ENCODE data around the gene HPCA. TPM values are rescaled to one million over a fixed set of nuclear protein-coding genes. Genes with fewer than 3 reads are reported as not detected.

Gene HPCA
- 0.57 TPM for polyA plus RNA-seq (2012; ENCODE audit: insufficient read depth, insufficient read length, low read depth)

DNA sequence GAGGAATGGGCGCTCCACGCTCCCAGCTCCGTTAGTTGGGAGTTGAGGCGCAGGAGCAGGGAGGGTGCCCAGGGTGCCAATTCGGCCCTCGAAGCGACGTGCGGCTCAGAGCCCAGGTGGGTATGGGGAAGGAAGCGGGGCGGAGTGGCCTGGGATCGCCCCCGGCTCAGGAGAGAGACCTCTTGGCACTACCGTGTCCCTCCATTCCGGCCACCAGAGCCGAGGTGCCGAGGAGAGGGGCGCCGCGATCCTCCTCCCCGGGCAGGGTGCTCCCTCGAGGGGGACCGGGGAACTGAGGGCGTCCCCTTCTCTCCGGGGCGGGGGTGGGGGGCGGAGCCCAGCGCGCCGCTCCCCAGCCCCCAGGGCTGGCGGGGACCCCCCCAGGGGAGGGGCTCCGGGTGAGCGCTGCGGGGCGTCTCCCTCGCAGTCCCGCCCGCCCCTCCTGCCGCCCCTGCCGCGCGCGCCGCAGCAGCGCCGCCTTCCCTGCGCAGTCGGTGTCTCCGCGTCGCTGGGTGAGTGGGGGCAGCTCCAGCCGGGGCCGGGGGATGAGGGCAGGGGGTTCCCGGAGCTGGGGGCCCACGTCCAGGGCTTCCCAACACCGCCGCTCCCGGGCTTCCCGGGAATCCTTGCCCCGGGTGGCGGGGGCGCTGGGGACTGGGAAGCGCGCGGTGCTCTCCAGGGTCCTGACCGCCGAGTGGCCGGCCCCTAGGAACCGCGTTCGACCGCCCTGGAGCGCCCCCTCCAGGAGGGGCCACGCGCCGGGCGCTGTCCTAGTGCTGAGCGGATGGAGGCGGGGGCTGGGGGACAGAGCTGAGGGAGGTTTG lies at the start of gene HPCA:
Gene HPCA (plus strand): TSS at position 488 of the 824 bp plus-strand sequence. CDS start 2,408 bp downstream, outside the sequence.
- Histone ChIP-seq H3K27me3 (peaks cover 9% of the 10 kb centered on the region), H3K4me1 (no peaks in the 10 kb centered on the region), H3K4me3 (ENCODE audit: low read depth, low read length) (no peak within 1 kb of the TSS), H3K36me3 (no peaks in the 10 kb centered on the region), H3K9me3 (no peaks in the 10 kb centered on the region)
- TF ChIP-seq CTCF (IDR thresholded peaks at IDR 0.05; ENCODE audit: low read depth, low read length), result peak; percentile 28; the same call in 1 of the 2 replicates
- no peak for DNase-seq

DNA sequence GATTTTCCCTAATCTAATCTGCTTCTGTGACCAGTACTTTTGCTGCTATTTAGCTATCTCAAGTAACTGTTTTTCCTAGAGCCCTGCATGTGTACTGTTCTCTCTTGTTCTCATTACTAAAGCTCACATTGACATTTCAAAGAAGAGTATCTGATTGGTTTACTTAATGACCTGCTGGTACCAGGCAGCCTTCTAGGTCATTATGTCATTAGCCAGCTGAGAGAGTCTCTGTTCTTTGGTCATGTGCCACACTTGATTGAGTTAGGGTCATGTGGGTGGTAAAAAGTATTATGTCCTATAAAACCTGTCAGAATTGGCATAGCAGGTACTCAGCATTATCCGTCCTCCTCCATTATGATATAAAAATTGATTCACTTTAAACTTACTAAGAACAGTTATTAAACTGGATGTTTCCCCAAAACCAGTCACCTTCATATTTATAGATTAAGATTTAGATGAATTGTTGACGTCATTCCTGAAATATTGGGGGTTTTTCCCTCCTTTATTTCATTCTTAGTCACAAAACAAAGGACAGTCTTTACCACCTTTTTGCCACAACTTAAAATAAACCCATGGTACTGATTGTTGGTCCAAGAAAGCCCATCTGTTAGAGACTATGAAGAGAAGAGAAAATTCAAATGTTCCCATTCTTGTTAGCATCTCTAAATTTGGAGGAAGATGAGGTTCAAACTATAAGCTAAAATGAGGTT lies 37.8 kb upstream of the HPCA start:
- Histone ChIP-seq H3K27me3 (no peaks in the 10 kb centered on the region), H3K4me3 (ENCODE audit: low read depth, low read length) (no peak overlapping the region), H3K4me1 (peaks cover 4% of the 10 kb centered on the region; the same call in 1 of the 2 replicates), H3K36me3 (no peaks in the 10 kb centered on the region), H3K9me3 (no peaks in the 10 kb centered on the region)
- DNase-seq, result peak; percentile 40
- no peak for TF ChIP-seq CTCF (IDR thresholded peaks at IDR 0.05; ENCODE audit: low read depth, low read length)

DNA sequence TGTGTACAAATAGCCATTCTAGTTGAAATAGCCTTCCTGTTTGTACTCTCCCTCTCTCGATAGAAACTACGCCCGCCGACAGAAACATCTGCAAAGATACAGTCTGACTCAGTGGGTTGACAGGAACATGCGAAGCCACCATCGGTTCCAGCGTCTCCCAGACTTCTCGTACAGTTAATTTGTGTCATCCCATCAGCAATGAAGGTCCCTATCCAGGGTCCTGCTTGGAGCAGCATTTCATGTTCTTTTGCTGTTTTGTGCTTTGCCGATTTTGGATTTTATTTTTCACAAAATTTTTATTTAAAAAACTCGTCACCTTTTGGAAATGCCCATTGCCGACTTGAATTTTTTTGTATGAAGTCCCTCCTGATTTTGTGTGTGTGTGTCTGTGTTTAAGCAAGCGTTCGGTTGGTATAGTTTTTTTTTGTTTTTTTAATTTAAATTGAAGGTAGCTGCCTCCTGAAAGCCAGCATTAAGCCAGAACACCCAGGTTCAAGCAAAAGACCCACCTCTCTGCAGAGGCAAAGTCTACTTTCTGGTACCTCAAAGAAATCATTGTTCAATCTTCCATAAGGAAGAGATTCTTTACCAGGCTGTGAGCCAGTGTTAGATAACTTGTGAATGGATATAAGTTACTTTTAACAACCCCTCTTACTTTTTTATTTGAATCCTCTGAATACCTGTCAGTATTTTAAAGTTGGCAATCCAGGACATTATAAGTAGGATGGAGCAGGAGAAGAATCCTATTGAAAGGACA lies 30.3 kb upstream of the HPCA start:
- Histone ChIP-seq H3K4me3 (ENCODE audit: low read depth, low read length) (no peak overlapping the region), H3K27me3 (no peaks in the 10 kb centered on the region), H3K36me3 (no peaks in the 10 kb centered on the region), H3K9me3 (no peaks in the 10 kb centered on the region), H3K4me1 (no peaks in the 10 kb centered on the region)
- TF ChIP-seq CTCF (IDR thresholded peaks at IDR 0.05; ENCODE audit: low read depth, low read length), result no peak
- no peak for DNase-seq

DNA sequence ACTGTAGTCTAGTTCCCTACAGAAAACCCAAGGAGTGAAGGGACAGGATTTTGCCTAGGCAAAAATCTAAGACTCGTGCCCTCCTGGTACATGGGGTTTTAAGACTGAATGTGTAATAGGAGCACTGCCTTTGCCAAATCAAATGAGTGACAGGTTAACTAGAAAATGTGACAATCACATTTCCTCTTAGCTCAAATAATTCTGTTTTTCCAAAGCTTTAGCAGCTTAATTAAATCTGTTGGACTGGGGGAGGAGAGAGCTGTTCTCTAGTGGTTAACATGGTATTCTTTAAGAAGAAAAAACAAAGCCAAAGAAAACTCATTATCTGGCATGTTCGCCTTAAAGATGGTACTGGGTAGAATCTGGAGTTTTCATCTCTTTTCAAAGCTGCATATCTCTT lies 28.2 kb upstream of the HPCA start:
- TF ChIP-seq CTCF (IDR thresholded peaks at IDR 0.05; ENCODE audit: low read depth, low read length), result no peak
- no peak for DNase-seq
- Histone ChIP-seq H3K4me3 (ENCODE audit: low read depth, low read length) (no peak overlapping the region), H3K27me3 (no peaks in the 10 kb centered on the region), H3K9me3 (no peaks in the 10 kb centered on the region), H3K36me3 (no peaks in the 10 kb centered on the region), H3K4me1 (no peaks in the 10 kb centered on the region)

DNA sequence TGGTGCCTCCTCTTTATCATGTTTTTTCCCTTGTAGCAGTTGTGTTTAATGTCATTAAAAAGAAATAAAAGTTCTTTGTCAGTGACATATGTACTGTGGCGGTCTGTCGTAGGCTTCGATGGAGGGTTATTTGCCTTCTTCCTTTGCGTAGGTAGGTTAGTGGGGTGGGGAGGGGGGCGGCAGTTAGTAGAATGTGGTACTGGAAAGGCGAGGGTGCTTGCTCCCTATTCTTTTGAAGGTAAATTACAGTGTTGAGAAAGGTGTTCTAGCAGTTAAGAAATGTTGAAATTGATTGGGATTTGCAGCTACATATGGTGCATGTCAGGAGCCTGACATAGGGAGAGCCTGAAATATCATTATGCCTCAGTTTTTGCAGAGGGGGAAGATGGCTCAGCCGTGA lies 27.5 kb upstream of the HPCA start:
- no peaks in the 10 kb centered on the region for H3K36me3 ChIP-seq
- H3K4me1 ChIP-seq, result no peaks in the 10 kb centered on the region
- no peak for TF ChIP-seq CTCF (IDR thresholded peaks at IDR 0.05; ENCODE audit: low read depth, low read length)
- no peaks in the 10 kb centered on the region for H3K27me3 ChIP-seq
- H3K9me3 ChIP-seq, result no peaks in the 10 kb centered on the region
- H3K4me3 ChIP-seq (ENCODE audit: low read depth, low read length), result no peak overlapping the region
- DNase-seq, result no peak
